ENCODE data around the gene SEMA3F. TPM values are rescaled to one million over a fixed set of nuclear protein-coding genes. Genes with fewer than 3 reads are reported as not detected.
A peak's percentile ranks its signal among the peaks of the same experiment; 100 is the strongest.

The SEMA3F gene
- polyA plus RNA-seq, 2 of the 4 experiments (the other 2 are of a cell fraction), result 2.9 to 10.6 TPM

- DNase-seq (ENCODE audit: low read depth in 1 of 2, low spot score in 1 of 2) (peak in 1 of 2 experiments; percentile 17), FAIRE-seq (no peak), ATAC-seq (peak in 1 of 2 experiments; percentile 57; a peak in 3 of 6 replicates)
- peak overlapping the region; percentile 67 to 85 for H3K27ac ChIP-seq
- CTCF ChIA-PET, result interaction anchor here (0.6 to 2.0 kb wide), 11 partner anchors 16 to 69 kb away, joined by 3 to 6 read pairs (median 4); partner anchors contain the start of gene GNAT1
- peak overlapping the region; percentile 74 for H3K4me3 ChIP-seq
- H3K4me1 ChIP-seq, result peaks cover 58% of the 10 kb centered on the region
- POLR2A ChIA-PET, result no interaction called here
- H3K4me2 ChIP-seq, result peak overlapping the region; percentile 94
- 26% methylated on average over 13 of the region's 20 CpGs for WGBS (ENCODE audit: missing lambda C conversion rate)
- no peaks in the 10 kb centered on the region for H3K9me3 ChIP-seq
- TF ChIP-seq NR3C1 (IDR thresholded peaks at IDR 0.05) (no peak), MAFK (IDR thresholded peaks at IDR 0.05; ENCODE audit: partially characterized antibody) (no peak), FOSB (CRISPR knock-in tag; IDR thresholded peaks at IDR 0.05) (no peak), EHF (CRISPR knock-in tag; IDR thresholded peaks at IDR 0.05) (no peak)
Measured at GRCh38 chr3:50156549-50157493, 1.7 kb downstream of the SEMA3F start.

DNA sequence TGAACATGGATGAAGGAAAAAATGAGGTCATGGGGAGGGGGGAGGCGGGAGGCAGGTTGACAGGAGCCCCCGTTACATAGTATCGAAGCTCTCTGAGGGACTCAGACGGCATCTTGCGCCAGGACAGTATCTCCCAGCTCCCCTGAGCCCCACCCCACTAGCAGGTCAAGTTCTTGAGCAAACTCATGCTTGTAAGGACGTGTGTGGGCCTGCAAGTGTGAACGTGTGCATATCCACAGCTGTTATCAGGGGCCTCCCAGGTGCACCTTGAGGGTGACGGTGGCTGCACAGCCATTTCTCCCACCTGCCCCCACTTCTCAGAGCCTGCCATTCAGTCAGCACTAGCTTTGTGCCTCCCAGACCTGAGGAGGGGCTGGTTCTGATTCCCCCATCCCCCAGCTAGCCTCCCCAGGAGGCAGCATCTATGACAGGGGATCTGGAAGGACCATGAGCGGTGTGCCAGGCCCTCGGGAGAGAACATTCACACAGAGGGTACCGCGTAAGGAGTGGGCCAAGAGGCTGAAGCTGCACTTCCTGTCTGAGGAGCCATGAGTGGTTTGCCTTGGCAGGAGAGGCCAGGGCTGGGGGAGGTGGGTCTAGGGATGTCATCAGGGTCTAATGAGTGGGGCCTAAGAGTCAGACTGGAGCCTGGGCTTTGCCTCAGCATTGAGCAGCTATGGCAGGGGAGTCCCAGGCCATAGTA lies 2.9 kb downstream of the SEMA3F start:
- Histone ChIP-seq H3K4me2 (peak overlapping the region; percentile 13; the same call in 1 of the 3 replicates), H3K4me1 (peaks cover 69% of the 10 kb centered on the region), H3K4me3 (no peak overlapping the region), H3K9me3 (no peaks in the 10 kb centered on the region), H3K27ac (peak overlapping the region; percentile 20 to 85; a peak in 5 of 6 replicates)
- FAIRE-seq (no peak), ATAC-seq (no peak), DNase-seq (ENCODE audit: low read depth in 1 of 2, low spot score in 1 of 2) (no peak)
- ChIA-PET POLR2A (no interaction called here), CTCF (interaction anchor here (0.6 to 1.4 kb wide), 5 partner anchors 24 to 205 kb away, joined by 3 to 7 read pairs (median 4); no protein-coding TSS in a partner anchor)
- TF ChIP-seq REST (IDR thresholded peaks at IDR 0.05) (no peak), KDM1A (IDR thresholded peaks at IDR 0.05; ENCODE audit: low read depth) (no peak), POLR2AphosphoS2 (conservative IDR thresholded peaks at IDR 0.05; ENCODE audit: low read length) (no peak), HOXB13 (CRISPR knock-in tag; IDR thresholded peaks at IDR 0.05; ENCODE audit: low read depth) (no peak), ZNF302 (CRISPR knock-in tag; IDR thresholded peaks at IDR 0.05) (no peak), KDM5A (IDR thresholded peaks at IDR 0.05) (no peak), FOXS1 (CRISPR knock-in tag; IDR thresholded peaks at IDR 0.05) (no peak)
- TF ChIP-seq, protein P1, sequence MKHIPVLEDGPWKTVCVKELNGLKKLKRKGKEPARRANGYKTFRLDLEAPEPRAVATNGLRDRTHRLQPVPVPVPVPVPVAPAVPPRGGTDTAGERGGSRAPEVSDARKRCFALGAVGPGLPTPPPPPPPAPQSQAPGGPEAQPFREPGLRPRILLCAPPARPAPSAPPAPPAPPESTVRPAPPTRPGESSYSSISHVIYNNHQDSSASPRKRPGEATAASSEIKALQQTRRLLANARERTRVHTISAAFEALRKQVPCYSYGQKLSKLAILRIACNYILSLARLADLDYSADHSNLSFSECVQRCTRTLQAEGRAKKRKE (CRISPR knock-in tag; IDR thresholded peaks at IDR 0.05; ENCODE audit: low read depth), result no peak
- WGBS (ENCODE audit: missing lambda C conversion rate), result 86% methylated on average over 10 of the region's 12 CpGs

GRCh38 chr3:50158530-50159146 lies 3.5 kb downstream of the SEMA3F start:
- H3K4me3 ChIP-seq, result no peak overlapping the region
- no peaks in the 10 kb centered on the region for H3K9me3 ChIP-seq
- peaks cover 76% of the 10 kb centered on the region for H3K4me1 ChIP-seq
- ChIA-PET POLR2A (no interaction called here), CTCF (interaction anchor here (0.8 to 1.4 kb wide), 3 partner anchors 23 to 37 kb away, joined by 4 to 7 read pairs (median 4); no protein-coding TSS in a partner anchor)
- peak overlapping the region; percentile 20 to 85; a peak in 3 of 6 replicates for H3K27ac ChIP-seq
- FAIRE-seq, result no peak
- no peak overlapping the region for H3K4me2 ChIP-seq
- ATAC-seq, result no peak
- WGBS (ENCODE audit: missing lambda C conversion rate), result 85% methylated on average over 7 of the region's 10 CpGs
- DNase-seq (ENCODE audit: low read depth in 1 of 2, low spot score in 1 of 2), result no peak
- TF ChIP-seq FOXS1 (CRISPR knock-in tag; IDR thresholded peaks at IDR 0.05) (no peak), HMGXB4 (CRISPR knock-in tag; IDR thresholded peaks at IDR 0.05; ENCODE audit: borderline replicate concordance) (no peak), MAZ (IDR thresholded peaks at IDR 0.05; ENCODE audit: borderline replicate concordance, low read depth, low read length) (no peak), TFCP2L1 (CRISPR knock-in tag; IDR thresholded peaks at IDR 0.05) (no peak), HDAC2 (IDR thresholded peaks at IDR 0.05) (no peak), NR3C1 (IDR thresholded peaks at IDR 0.05) (no peak), FOSL2 (IDR thresholded peaks at IDR 0.05) (no peak), FOSL2 (CRISPR knock-in tag; IDR thresholded peaks at IDR 0.05) (no peak), CHD2 (IDR thresholded peaks at IDR 0.05; ENCODE audit: low read length, partially characterized antibody) (no peak), FOSB (CRISPR knock-in tag; IDR thresholded peaks at IDR 0.05) (no peak), HOXB5 (CRISPR knock-in tag; IDR thresholded peaks at IDR 0.05) (no peak)
- TF ChIP-seq, protein P2, sequence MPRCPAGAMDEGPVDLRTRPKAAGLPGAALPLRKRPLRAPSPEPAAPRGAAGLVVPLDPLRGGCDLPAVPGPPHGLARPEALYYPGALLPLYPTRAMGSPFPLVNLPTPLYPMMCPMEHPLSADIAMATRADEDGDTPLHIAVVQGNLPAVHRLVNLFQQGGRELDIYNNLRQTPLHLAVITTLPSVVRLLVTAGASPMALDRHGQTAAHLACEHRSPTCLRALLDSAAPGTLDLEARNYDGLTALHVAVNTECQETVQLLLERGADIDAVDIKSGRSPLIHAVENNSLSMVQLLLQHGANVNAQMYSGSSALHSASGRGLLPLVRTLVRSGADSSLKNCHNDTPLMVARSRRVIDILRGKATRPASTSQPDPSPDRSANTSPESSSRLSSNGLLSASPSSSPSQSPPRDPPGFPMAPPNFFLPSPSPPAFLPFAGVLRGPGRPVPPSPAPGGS (IDR thresholded peaks at IDR 0.05), result no peak
- TF ChIP-seq, protein P3, sequence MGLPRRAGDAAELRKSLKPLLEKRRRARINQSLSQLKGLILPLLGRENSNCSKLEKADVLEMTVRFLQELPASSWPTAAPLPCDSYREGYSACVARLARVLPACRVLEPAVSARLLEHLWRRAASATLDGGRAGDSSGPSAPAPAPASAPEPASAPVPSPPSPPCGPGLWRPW (IDR thresholded peaks at IDR 0.05), result no peak

Measured in A549 (cell line).